GM12892 (cell line): Measurements from ENCODE around the gene ETV5.

Experiments
- DNase-seq: peaks from one replicate; pipeline ENCODE4 v3.0.0; 2011; ENCODE audit not compliant: insufficient read length
- FAIRE-seq: peaks from 2 replicates; lab custom pipeline; 2011; peaks lifted over from hg19 to GRCh38; lab: Jason Lieb, UNC
- POLR2A ChIP-seq: IDR thresholded peaks from 2 replicates; pipeline ENCODE4 v1.6.1; 2011; ENCODE audit warnings: low read depth, low read length, control low read depth
- POLR2AphosphoS5 ChIP-seq: IDR thresholded peaks from 2 replicates; pipeline ENCODE4 v1.6.1; 2011; ENCODE audit warnings: low read depth, low read length, control low read depth
- TAF1 ChIP-seq: IDR thresholded peaks from 2 replicates; pipeline ENCODE4 v1.6.1; 2011; ENCODE audit warnings: low read depth, mild to moderate bottlenecking, control low read depth, low read length, borderline replicate concordance

ETV5 gene

DNA sequence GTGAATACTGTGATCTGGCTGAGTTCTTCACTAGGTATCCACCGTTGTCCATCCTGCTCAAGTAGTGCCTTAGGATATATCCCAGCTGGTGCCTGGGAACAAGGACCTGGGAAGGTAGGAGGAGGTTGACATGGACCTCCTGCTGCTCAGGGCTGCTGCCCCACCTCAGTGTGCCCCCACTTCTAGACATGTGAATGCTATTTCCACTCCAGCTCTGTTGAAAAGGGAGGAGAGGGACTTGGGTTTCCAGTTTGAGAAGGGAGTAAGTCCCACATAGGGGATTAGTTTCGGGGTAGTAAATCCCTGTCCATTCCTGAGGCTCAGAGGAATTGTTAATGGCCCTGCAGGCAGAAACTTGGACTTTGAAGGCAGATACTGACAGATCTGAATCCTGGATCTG lies 32.9 kb upstream of the ETV5 start:
- DNase-seq (no peak), FAIRE-seq (no peak)
- TF ChIP-seq POLR2A (no peak), POLR2AphosphoS5 (no peak), TAF1 (no peak)

DNA sequence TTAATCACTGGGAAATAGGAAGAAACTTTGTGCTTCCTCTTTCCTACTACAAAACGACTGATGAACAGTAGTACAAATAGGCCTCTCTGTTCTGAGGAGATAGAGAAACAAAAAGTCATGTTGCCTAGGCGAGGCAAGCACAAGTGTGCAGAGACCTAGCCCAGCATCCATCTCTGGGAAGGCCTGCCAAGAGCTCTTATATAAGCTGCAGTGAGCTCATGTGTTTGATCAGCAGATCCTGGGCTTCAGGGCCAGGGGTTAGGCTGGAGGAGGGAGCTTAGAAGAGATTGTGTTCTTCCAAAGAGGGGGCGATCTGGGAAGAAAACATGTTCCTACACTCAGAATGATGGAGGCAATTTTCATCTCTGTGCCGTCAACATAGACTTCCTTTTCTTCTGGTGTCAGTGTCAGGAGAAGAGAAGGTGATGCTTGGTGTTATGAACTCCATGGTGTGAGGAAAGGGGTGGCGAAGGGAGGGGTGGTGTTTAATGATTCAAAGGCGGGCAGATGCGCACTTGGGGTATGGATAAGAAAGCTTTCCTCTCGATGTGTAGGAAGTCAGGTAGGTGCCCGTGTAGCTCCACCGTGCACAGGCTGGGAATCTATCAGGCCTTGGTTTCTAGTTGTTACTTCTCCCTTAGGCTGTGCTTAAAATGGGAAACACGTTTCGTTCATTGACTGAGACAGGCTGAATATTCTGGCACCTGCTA lies 29.5 kb upstream of the ETV5 start:
- TF ChIP-seq POLR2AphosphoS5, result no peak
- TF ChIP-seq TAF1, result no peak
- TF ChIP-seq POLR2A, result no peak
- DNase-seq (no peak), FAIRE-seq (no peak)

DNA sequence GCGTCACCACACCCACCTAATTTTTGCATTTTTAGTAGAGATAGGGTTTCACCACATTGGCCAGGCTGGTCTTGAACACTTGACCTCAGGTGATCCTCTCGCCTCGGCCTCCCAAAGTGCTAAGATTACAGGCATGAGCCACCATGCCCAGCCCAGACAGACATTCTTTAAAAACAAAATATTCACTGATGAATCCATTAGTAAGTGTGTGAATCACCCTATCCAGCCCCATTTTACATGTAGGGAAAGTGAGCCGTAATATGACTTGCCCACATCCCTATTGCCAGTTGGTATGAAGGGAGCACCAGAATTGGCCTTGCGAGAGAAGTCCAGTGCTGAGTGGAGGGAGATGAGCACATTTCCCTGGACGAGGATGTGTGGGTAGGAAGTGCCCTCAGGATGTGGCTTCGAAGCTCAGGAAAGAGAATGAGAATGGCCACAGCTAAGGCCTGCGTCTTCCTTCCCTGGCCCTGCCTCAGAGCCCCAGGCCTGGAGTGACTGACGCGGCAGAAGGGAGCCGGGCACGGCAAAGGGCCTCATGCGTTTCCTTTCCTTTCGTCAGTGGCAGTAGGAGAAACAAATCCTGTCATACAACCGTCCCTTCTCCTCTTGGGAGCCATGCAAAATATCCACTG lies 28.3 kb upstream of the ETV5 start:
- no peak for DNase-seq
- FAIRE-seq, result no peak
- TF ChIP-seq POLR2AphosphoS5, result no peak

DNA sequence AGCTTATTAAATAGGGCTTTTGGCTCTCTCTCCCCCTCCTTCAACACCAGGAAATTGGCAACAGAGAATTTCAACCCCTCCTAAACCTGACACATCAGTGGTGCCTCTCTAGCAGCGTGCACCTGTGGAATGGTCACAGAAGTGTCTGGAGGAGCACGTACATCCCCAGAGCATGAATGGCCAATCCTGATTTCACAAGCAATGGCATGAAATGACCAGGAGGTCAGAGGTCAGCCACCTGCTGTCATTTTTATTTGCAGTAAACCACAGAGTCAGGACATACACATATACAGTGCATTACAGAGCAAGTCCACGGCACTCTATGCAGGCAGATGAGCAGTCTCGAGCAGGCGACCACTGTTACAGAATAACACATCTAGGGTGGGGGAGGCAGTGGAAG lies 25.1 kb upstream of the ETV5 start:
- DNase-seq (no peak), FAIRE-seq (no peak)
- TF ChIP-seq POLR2A, result no peak
- no peak for TF ChIP-seq TAF1

DNA sequence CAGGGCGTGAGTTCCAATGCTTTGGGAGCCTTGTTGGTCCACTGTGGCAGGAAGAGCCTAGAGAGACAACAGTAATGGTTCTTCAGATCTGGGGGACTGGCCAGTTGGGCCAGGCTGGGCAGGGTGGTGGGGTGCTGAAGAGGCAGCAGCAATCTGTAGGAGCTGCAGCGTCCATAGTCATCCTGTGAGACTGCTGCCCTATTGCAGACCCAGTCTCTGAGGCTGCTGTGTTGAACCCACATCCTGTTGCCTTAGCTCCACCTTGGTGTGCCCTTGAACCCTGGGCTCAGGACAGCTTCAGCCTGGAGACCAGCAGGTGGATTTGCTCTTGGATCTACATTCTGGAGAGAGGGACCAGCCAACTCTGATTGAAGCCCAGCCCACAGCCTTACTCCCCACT lies 23.6 kb upstream of the ETV5 start:
- FAIRE-seq, result no peak
- TF ChIP-seq POLR2AphosphoS5, result no peak
- TF ChIP-seq TAF1, result no peak
- no peak for TF ChIP-seq POLR2A

DNA sequence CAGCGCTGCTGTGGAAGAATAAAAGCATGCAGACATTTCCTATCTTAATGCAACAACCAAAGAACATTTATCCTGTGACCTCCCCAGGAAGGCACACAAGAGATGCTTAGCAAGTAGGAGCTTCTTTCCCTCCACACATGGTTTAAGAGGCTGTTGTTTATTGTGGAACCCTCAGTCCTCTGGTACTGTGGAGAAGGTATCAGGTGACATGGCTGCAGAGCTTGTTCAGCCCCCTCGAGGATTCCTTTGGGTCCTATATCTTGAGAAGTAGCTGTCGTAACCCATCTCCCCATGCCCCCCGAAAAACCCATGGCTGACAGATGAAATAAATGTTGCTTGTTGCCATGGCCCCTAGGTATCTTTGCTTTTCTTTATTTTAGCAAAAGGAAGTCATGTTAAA lies 20.3 kb upstream of the ETV5 start:
- DNase-seq, result no peak
- FAIRE-seq, result no peak
- no peak for TF ChIP-seq POLR2A
- no peak for TF ChIP-seq TAF1
- no peak for TF ChIP-seq POLR2AphosphoS5

More for the DNA sequence above, 23.6 kb upstream of the ETV5 start:
- DNase-seq, result no peak

DNA sequence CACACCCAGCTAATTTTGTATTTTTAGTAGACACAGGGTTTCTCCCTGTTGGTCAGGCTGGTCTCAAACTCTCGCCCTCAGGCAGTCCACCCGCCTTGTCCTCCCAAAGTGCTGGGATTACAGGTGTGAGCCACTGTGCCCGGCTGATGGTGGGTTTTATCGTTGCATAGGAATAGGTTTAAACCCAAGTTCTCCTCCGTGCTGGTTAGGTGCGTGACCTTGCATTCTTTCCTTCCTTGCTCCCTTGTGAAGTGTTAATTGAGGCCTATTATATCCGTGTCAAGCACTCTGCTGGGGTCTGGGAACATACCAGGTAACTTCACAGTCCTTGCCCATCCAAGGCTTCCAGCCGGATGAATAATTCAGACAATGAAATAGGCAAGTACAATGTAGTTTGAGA lies 19.3 kb upstream of the ETV5 start:
- FAIRE-seq, result no peak

DNA sequence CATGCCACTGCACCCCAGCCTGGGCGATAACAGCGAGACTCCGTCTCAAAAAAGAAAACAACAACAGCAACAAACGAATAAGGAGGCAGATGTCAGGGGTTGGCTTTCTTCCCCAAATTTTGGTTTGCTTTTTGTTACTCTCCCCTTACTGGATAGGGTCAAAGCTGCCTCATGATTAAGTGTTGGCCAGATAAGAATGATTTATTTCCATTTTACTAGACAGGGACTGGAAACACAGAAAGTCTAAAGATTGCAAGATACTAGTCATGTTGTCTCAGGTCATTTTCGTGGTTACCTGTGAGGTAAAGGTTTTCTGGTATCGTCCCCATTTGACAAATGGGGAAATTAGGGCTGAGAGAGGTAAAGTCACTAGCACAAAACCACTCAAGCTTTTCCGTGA lies 18.6 kb upstream of the ETV5 start:
- FAIRE-seq, result no peak
- no peak for TF ChIP-seq POLR2A
- no peak for TF ChIP-seq POLR2AphosphoS5
- TF ChIP-seq TAF1, result no peak
- DNase-seq, result no peak

More for the DNA sequence above, 19.3 kb upstream of the ETV5 start:
- DNase-seq, result no peak
- no peak for TF ChIP-seq TAF1
- no peak for TF ChIP-seq POLR2AphosphoS5
- no peak for TF ChIP-seq POLR2A

DNA sequence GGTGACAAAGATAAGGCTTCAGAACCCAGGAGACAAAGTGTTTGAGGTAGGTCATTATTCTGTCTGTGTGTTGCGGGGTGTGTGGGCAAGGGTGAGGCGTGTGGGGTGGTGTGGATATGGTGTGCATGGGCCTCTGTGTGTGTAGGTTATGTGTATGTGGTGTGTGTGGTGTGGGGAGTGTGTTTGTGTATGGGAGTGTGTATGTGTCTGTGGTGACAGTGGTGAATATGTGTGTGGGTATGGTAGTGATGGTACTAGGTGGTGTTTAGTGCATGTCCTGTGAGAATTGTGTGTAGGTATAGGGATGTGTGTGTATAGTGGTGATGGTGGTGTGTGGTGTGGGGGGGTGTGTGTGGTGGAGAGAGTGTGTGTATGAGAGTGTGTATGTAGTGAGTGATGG lies 16.2 kb upstream of the ETV5 start:
- FAIRE-seq (no peak), DNase-seq (no peak)
- no peak for TF ChIP-seq POLR2AphosphoS5
- no peak for TF ChIP-seq POLR2A
- TF ChIP-seq TAF1, result no peak

DNA sequence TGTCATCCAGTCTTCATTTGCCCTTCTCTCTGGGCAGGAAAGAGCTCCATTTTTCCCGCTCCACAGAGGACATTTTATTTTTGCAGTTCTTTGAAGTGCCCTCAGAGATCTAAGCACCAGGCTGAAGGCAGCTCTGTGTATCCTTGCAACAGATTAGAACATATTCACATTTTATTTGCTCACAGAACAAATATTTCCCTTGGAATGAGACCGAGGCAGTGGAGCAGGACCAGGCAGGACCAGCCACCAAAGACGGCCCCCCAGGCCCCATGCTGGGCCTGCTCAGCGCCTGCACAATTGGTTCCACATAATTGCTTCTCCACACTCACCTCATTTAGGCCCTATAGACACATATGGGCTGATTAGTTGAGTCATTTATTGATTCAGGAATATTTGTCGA lies 15.7 kb upstream of the ETV5 start:
- no peak for FAIRE-seq
- TF ChIP-seq TAF1 (no peak), POLR2A (no peak), POLR2AphosphoS5 (no peak)
- DNase-seq, result no peak

DNA sequence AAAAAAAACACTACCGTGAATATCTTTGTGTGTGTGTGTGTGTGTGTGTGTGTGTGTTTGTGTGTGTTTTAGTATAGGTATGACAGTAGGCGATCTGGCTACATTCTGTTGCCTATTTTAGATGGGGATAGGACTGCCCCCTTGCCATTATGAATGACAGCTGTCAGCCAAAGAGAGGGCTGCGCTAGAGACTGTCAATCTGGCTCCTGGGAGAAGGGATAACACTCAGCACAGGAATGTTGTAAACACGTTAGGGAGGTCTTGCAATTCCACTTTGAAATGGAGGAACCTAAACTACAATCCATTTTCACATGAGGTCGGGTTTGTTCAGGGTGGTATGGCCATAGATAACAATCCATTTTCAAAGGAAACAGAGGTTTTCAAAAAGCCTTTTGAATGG lies 14.1 kb upstream of the ETV5 start:
- FAIRE-seq, result no peak
- no peak for DNase-seq
- TF ChIP-seq POLR2A (no peak), TAF1 (no peak), POLR2AphosphoS5 (no peak)

DNA sequence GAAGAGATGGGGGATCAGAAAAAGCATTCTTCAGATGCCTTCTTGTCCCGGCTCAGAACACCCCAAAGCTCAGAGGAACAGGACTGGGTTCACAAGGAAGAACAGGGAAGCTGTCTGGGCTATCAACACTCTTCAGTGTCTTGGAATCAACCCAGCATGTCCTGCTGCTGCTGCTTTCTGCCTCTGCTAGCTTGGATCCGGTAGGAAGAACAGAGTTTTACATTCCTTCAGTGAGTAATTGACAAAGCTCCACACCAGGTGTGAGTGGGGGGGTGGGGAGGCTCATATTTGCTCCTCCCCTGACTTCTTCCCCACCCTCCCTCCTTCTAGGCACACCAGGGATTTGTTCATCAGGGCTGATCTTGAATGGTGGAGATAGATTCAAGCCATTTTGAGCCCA lies 13.1 kb upstream of the ETV5 start:
- DNase-seq, result no peak
- no peak for TF ChIP-seq POLR2A
- TF ChIP-seq POLR2AphosphoS5, result no peak
- no peak for TF ChIP-seq TAF1
- FAIRE-seq, result no peak
